Muscle layer of colon (tissue), 2 donors: ENCODE results near the gene IST1.

ENCODE experiments used
- H3K27ac ChIP-seq: one replicate; pipeline ENCODE4 v1.7.0; 2013; ENCODE audit warnings: low read depth, mild to moderate bottlenecking, low read length, moderate library complexity
- H3K27me3 ChIP-seq, 2 donors: one replicate each; pipeline ENCODE4 v1.7.0; 2013; ENCODE audit warnings: low read length in 2 of 2, mild to moderate bottlenecking in 2 of 2; ENCODE audit not compliant: insufficient read depth in 2 of 2, control insufficient read depth in 1 of 2
- H3K36me3 ChIP-seq: one replicate; pipeline ENCODE4 v1.7.0; 2013; ENCODE audit warnings: mild to moderate bottlenecking, low read length; ENCODE audit not compliant: insufficient read depth
- H3K4me1 ChIP-seq: one replicate; pipeline ENCODE4 v1.7.0; 2013; ENCODE audit warnings: mild to moderate bottlenecking, low read length; ENCODE audit not compliant: insufficient read depth
- H3K4me3 ChIP-seq, 2 donors: one replicate each; pipeline ENCODE4 v1.7.0; 2013; ENCODE audit warnings: low read length in 2 of 2, low read depth in 1 of 2, mild to moderate bottlenecking in 1 of 2, moderate library complexity in 1 of 2
- H3K9ac ChIP-seq: one replicate; pipeline ENCODE4 v1.7.0; 2013; ENCODE audit warnings: low read length
- H3K9me3 ChIP-seq: one replicate; pipeline ENCODE4 v1.7.0; 2013; ENCODE audit warnings: mild to moderate bottlenecking, low read length
- donor health status: abdominal sarcoma.
- donor health status: Adenocarcinoma of cecum.

Gene IST1

DNA sequence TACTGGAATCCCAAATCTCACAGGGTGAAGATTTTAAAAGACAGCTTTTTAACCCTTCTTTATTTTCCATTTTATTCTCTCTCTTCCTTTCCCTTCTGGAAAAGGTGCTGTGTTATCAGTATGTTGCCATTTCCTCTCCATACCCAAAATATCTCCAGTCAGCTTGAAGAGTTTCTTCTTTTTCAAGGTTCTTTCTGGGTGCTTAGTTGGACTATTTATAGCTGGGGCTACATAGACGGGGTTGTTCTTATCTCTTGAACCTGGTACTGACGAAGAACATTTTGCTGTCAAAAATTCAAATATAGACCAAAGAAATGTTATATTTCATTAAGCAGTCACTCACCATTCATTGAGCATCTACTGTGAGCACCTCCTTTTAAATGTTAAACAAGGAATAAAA, 48.6 kb downstream of the IST1 start:
- Histone ChIP-seq H3K36me3 (no peaks in the 10 kb centered on the region), H3K9ac (no peak overlapping the region), H3K9me3 (no peaks in the 10 kb centered on the region), H3K4me3 (no peak overlapping the region), H3K4me1 (no peaks in the 10 kb centered on the region), H3K27me3 (no peaks in the 10 kb centered on the region), H3K27ac (no peak overlapping the region)

DNA sequence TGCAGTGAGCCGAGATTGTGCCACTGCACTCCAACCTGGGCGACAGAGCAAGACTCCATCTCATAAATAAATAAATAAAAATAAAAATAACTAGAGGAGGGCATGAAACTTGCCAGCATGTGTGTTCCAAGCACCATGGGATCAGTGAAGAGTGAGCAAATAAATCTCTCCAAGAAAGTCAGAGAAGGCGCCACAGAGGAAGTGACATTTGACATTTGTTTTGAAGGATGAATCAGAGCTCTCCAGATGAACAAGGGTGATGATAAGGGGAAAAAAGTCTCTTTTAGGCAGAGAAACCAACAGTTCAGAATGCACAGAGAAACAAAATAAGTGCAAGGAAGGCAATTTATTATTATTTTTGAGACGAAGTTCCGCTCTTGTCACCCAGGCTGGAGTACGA, 50.3 kb downstream of the IST1 start:
- Histone ChIP-seq H3K9me3 (no peaks in the 10 kb centered on the region), H3K27me3 (no peaks in the 10 kb centered on the region), H3K4me1 (no peaks in the 10 kb centered on the region), H3K27ac (no peak overlapping the region), H3K36me3 (no peaks in the 10 kb centered on the region), H3K4me3 (no peak overlapping the region), H3K9ac (no peak overlapping the region)

DNA sequence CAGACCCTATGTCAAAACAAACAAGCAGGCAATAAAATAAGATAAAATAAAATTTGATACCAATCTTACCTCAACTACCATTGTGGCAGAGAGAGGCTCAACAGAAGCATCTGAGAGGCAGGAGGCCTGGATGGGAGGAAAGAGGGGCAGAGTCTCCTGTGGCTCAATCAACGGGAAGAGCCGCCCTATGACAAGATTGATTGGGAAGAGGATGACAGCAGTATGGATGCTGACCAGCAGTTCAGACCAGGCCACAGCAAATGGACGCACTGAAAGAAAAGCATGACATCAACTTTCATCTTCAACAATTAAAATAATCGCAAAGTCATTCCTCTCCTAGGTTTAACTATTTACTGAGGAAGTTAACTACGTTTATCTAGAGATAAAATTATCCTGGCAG, 57.5 kb downstream of the IST1 start:
- Histone ChIP-seq H3K27ac (no peak overlapping the region), H3K36me3 (no peaks in the 10 kb centered on the region), H3K4me3 (no peak overlapping the region), H3K27me3 (no peaks in the 10 kb centered on the region), H3K9ac (no peak overlapping the region), H3K9me3 (no peaks in the 10 kb centered on the region), H3K4me1 (no peaks in the 10 kb centered on the region)

DNA sequence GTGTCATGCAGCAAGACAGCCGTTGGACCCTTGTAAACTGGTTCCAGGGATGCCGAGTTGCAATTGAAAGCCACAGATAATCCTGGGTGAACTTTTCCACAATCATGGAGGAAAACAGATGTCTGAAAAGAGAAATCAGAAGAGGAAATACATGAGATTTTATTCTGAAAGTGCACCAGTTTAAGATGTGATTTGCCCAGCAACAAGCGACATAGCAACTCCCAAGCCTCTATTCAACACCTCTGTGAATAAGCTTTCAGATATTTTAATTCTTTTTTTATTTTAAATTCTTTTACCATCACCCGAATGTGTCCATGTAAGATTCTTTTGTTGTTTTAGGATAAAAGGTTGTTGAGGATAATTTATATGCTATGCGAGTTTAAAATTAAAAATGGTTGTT, 58.8 kb downstream of the IST1 start:
- Histone ChIP-seq H3K4me1 (no peaks in the 10 kb centered on the region), H3K27me3 (no peaks in the 10 kb centered on the region), H3K36me3 (no peaks in the 10 kb centered on the region), H3K9ac (no peak overlapping the region), H3K4me3 (no peak overlapping the region), H3K27ac (no peak overlapping the region), H3K9me3 (no peaks in the 10 kb centered on the region)

DNA sequence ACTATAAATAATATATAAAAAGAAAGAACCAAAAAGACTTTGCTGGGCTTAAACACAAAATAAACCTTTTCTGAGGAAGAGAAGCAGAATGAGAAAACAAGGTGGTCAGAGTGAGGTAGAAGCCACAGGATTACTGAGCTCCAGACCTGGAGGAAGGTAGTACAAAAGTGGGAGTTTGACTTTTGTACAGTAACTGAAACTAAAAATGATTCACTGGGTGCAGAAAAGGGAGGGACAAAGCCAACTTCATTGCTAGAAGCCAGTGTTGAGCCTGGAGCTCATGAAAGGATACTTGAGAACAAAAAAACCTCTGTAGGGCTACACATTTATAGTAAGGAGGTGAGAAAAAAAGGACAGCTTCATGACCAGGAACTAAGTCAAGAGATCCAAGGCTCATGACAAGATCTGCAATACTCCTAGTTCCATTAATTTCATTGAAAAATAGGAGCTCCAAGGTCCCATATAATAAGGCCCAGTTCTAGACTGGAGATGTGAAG, 59.4 kb downstream of the IST1 start:
- H3K4me3 ChIP-seq: no peak overlapping the region
- no peak overlapping the region for H3K27ac ChIP-seq

DNA sequence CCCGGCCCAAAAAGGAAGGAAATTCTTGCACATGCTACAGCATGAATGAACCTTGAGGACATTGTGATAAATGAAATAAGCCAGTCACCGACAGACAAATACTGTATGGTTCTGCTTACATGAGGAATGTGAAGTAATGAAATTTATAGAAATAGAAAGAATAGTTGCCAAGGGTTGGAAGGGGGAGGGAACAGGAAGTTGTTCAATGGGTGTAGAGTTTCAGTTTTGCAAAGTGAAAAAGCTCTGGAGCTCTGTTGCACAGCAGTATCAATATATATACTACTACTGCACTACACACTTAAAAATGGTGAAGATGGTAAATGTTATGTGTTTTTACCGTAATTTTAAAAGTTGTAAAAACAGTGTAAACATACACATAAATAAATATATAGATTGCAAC, 61.2 kb downstream of the IST1 start:
- H3K9me3 ChIP-seq: no peaks in the 10 kb centered on the region
- H3K4me3 ChIP-seq: no peak overlapping the region
- H3K27me3 ChIP-seq: no peaks in the 10 kb centered on the region
- H3K9ac ChIP-seq: no peak overlapping the region
- no peaks in the 10 kb centered on the region for H3K4me1 ChIP-seq
- no peak overlapping the region for H3K27ac ChIP-seq
- no peaks in the 10 kb centered on the region for H3K36me3 ChIP-seq

More for the DNA sequence above, 59.4 kb downstream of the IST1 start:
- Histone ChIP-seq H3K27me3 (no peaks in the 10 kb centered on the region), H3K9me3 (no peaks in the 10 kb centered on the region), H3K4me1 (no peaks in the 10 kb centered on the region), H3K36me3 (no peaks in the 10 kb centered on the region), H3K9ac (no peak overlapping the region)

DNA sequence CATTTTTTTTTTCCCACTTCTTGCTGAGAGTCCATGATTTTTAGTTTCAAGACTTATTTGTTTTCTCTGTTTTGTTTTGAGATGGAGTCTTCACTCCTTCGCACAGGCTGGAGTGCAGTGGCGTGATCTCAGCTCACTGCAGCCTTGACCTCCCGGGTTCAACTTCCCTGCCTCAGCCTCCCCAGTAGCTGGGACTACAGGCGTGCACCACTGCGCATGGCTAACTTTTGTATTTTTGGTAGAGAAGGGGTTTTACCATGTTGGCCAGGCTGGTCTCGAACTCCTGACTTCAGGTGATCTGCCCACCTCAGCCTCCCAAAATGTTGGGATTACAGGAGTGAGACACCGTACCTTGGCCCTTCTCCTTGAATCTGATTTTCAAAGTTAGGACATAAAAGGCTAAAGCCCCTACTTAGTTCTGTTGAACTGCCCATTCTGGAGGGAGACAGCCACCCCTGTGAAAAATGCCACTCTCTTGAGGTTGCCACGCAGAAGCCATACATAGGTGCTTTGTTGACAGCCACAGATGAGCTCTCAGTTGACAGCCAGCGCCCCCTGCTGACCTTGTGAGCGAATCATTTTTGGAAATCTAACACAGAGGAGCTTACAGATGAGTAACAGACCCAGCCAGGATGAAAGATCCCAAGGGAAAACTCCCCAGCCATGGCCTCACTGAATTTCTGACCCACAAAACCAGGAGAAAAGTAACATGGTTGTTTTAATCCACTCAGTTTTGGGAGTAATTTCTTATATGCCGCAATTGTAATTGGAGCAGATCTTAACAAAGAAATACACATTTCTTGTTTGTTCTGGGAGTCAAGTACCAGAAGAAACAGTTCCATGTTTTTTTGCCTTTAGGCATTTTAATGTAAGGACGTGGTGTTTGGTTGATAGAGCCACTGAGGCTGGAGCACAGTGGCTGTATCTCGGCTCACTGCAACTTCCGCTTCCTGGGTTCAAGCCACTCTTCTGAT, 66.0 kb downstream of the IST1 start:
- Histone ChIP-seq H3K36me3 (no peaks in the 10 kb centered on the region), H3K9ac (no peak overlapping the region), H3K9me3 (no peaks in the 10 kb centered on the region), H3K4me1 (no peaks in the 10 kb centered on the region), H3K4me3 (no peak overlapping the region), H3K27me3 (no peaks in the 10 kb centered on the region), H3K27ac (no peak overlapping the region)

DNA sequence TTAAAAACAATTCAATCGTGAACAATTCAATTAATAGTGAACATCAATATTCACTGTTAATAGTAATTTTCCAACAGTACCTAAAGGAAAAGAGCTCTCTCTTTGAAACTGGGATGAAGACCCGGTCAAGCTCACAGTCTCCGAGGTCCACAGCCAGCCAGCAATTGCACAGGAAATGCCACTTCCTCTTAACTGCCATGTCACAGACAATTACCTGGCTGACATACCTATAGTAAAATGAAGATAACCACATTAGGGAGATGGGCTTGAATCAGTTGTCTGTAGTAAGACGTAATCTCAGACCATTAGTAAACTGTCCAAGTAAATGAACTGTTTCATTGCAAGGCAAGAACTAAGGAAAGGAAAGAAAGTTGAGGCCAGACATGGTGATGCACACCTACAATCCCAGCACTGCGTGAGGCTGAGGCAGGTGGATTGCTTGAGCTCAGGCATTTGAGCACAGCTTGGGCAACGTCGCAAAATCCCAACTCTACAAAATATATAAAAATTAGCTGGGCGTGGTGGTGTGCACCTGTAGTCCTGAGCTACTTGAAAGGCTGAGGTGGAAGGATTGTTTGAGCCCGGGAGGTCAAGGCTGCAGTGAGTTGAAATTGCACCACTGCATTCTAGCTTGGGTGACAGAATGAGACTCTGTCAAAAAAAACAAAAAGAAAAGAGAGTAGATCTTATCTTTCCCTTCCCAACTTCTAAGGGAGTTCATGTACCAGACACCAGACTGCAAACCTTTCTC, 68.0 kb downstream of the IST1 start:
- no peak overlapping the region for H3K9ac ChIP-seq
- H3K27ac ChIP-seq: no peak overlapping the region
- H3K4me3 ChIP-seq: no peak overlapping the region
- no peaks in the 10 kb centered on the region for H3K9me3 ChIP-seq
- no peaks in the 10 kb centered on the region for H3K27me3 ChIP-seq
- no peaks in the 10 kb centered on the region for H3K4me1 ChIP-seq
- no peaks in the 10 kb centered on the region for H3K36me3 ChIP-seq

DNA sequence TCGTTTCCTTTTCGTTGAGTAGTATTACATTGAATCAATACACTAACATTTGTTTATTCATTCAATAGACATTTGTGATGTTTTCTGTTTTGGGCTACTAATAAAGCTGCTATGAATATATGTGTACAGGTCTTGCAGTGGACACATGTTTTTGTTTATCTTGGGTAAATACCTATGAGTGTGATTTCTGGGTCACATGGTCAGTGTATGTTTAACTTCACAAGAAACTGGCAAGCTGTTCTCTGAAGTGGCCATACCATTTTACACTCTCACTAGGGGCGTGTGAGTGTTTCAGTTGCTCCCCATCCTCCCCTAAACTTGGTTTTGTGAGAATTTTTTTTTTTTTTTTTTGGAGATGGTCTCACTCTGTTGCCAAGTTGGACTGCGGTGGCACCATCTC, 69.9 kb downstream of the IST1 start:
- Histone ChIP-seq H3K4me3 (no peak overlapping the region), H3K27ac (no peak overlapping the region), H3K36me3 (no peaks in the 10 kb centered on the region), H3K4me1 (no peaks in the 10 kb centered on the region), H3K9ac (no peak overlapping the region), H3K27me3 (no peaks in the 10 kb centered on the region), H3K9me3 (no peaks in the 10 kb centered on the region)

DNA sequence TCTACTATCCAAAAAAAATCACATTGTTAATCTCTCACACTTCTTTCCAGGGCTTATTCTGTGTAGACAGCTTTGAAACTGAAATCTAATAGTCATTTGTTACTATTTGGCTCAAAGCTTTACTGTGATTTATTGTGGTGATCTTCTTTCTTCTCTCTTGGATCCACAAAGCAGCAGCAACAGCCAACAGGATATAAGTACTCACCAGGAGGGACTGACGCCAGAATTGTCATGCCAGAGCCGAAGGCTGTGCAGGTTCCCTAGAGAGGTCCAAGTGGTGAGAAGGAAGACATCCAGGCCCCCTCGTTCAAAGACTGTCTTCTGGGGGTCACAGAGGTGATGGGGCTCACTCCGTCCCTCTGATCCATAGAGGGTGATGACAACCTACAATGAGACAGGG, 71.6 kb downstream of the IST1 start:
- Histone ChIP-seq H3K4me3 (no peak overlapping the region), H3K4me1 (no peaks in the 10 kb centered on the region), H3K9ac (no peak overlapping the region), H3K27ac (no peak overlapping the region), H3K36me3 (no peaks in the 10 kb centered on the region), H3K9me3 (no peaks in the 10 kb centered on the region), H3K27me3 (no peaks in the 10 kb centered on the region)

DNA sequence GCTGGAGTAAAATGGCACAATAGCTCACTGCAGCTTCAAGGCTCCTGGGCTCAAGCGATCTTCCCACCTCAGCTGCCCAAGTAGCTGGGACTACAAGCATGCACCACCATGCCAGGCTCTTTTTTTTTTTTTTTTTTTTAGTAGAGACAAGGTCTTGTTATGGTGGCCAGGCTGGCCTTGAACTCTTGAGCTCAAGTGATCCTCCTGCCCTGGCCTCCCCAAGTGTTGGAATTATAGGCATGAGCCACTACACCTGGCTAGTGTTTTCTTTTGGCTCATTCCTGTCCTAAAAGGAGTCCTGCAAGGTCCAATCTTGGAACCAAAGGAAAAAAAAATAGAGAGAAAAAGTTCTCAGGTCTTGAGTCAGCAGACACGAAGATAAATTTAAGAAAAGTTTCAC, 74.0 kb downstream of the IST1 start:
- no peaks in the 10 kb centered on the region for H3K4me1 ChIP-seq
- no peaks in the 10 kb centered on the region for H3K27me3 ChIP-seq
- H3K9me3 ChIP-seq: no peaks in the 10 kb centered on the region

More for the DNA sequence above, 74.0 kb downstream of the IST1 start:
- Histone ChIP-seq H3K27ac (no peak overlapping the region), H3K9ac (no peak overlapping the region), H3K4me3 (no peak overlapping the region), H3K36me3 (no peaks in the 10 kb centered on the region)
